NCI-H1436 (cell line): Measurements from ENCODE around the gene BICC1.
"Not testable (repeated sequence)": the region's sequence is repeated elsewhere in the genome, so short reads cannot be mapped to it uniquely, and the experiment has no call there.

Source experiments
- DNase-seq: peaks from one replicate; lab custom pipeline; 2025; lab: John Stamatoyannopoulos, UW

The BICC1 gene

DNA sequence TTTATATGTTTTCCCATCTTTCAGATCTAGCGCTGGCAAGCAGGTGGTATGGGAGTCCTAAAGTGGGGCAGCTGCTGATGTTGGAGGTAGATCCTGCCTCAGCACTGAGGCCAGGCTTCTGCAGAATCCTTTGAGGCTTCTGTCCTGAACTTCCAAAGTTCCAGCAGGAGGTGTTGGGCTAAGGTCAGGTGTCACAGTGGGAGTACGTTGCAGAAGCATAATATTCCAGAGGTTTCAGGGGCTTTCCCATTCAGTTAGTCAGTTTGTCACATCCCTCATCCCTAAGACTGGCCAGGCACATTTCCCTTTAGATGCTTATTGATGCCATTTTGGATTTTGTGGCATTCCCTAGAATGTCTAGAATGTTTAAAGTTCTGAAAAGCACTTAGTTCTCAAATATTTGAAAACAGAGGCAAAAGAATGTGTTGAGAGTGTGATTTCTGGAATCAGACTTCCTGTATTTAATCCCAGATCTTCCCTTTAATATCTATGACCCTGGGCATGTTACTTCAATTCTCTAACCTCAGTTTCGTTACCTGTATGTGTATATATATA lies 344.7 kb downstream of the BICC1 start:
- no peak for DNase-seq

DNA sequence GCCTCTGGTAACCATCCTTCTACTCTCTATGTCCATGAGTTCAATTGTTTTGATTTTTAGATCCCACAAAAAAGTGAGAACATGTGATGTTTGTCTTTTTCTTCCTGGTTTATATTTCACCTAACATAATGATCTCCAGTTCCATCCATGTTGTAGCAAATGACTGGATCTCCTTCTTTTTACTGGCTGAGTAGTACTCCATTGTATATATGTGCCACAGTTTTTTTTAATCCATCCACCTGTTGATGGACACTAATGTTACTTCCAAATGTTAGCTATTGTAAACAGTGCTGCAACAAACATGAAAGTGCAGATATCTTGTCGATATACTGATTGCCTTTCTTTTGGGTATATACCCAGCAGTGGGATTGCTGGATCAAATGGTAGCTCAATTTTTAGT lies 345.5 kb downstream of the BICC1 start:
- DNase-seq: not testable (repeated sequence)

DNA sequence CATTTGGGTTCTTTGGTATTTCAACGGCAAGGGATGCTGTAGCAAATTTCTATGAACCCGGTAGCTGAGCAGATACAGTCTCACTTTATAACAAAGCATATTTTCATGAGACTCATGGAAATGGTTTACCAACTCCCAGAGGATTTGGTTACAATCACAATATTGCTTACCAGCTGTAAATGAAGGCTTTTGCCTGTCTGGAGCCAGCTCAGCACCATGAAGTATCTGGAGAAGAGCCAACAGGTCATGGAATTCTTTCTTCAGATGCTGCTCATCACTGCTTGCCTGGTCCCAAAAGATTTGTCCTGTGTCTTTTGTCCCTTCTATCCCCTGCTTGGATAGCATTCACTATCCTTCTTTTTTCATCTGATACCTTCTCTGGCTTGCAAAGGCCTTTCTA lies 346.9 kb downstream of the BICC1 start:
- no peak for DNase-seq

DNA sequence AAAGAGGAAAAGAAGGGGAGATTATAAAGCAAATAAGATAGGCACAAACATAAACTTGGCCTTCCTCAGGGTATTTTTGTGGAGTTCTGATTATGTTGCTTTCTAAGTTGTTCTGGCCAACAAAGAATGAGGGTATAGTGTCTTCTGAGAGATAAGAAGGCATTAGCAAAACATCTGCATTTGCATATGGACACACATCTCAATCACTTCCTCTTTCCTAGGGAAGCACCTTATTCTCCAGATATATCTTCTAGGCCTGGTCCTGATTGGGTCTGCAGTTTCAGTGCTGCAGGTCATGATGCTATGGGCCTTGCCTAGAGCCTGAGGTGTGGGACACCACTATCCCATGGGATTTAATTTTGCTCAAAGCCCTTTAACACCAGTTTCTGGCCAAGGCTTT lies 355.0 kb downstream of the BICC1 start:
- no peak for DNase-seq

DNA sequence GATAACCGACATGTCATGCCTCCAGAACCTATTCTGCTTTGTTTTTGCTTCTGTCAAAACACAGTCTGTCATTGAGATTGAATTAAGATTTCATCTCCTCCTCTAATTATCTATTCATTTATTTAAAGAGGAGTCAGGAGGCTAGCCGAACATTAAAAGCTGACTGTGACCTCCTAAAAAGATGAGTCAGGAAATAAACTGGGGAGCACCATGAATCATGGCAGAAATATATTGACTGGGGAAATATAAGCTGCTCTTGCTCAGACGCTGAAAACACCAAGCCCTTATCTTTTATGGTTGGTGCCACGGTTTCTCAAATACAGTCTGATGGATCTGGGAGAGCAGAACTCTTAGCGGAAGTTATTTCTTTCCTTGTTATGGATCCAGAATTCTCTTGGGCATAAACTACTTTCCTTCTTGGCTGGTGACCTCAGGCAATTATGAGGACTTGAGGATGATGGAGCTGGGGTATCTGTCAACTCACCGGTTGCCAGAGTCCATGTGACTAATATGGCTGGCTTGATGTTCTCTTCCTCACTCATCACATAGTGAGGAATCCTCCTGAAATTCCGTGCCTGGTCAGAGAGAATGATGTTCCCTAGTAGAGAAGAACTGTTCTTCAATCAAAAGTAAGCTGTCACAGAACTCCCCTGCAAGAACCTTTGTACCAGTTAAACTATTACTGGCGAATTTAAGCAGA lies 356.2 kb downstream of the BICC1 start:
- DNase-seq: no peak

DNA sequence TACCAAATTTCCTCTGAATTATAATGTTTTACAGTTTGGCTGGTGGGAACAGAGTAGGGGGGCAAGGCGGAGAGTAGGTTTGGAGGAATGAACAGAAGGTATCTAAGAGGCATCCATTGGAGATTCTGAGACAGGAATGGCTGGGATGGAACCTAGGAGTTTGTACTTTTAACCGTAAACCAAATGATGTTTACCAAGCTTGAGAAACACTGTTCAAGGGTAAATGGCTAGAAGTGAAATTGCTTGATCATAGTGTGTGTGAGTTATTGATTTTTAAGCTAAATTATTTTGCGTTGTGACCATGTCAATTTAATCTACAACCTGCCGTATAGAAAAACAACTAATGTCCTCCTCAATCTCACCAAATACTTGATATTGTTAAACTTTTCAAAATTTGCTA lies 357.4 kb downstream of the BICC1 start:
- DNase-seq: no peak

DNA sequence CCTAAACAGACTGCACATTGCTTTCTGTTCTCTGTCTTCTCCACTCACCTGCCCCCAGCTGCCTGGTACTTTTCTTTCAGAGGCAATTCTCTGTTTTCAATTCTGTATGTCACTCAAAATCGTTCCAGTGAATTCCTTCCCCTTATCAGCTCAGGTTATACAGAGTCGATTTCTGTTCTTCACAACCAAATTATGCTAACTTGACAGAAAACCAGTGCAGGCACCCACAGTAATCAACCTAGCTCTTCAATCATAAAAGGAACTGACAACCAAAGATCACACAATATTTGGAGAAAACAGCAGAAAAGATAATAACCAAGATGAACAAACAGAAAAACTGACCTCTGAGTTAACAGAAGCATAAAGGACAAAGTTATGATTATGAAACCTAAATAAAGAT lies 360.5 kb downstream of the BICC1 start:
- DNase-seq: no peak
